Measurements from ENCODE around the gene TNRC6C.
A peak's percentile ranks its signal among the peaks of the same experiment; 100 is the strongest.

TNRC6C gene

DNA sequence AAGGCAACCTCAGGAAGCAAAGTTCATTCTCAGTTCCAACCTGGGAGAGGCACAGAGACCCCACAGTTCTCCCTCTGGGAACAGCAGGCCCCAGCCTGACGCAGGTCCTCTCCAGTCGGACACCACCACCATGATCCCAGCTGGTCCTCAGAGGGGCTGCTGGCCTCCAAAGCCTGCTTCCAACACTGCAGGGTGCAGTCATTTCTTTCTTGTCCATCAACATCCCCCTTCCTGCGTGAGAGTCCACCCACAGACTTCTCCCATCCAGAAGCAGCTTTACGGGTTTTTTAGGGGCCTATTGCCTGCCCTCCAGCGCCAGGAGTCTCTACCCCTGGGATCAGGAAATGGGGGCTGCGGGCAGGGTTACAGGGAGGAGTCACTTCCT, 29.3 kb upstream of the TNRC6C start:
- TF ChIP-seq, protein P1, sequence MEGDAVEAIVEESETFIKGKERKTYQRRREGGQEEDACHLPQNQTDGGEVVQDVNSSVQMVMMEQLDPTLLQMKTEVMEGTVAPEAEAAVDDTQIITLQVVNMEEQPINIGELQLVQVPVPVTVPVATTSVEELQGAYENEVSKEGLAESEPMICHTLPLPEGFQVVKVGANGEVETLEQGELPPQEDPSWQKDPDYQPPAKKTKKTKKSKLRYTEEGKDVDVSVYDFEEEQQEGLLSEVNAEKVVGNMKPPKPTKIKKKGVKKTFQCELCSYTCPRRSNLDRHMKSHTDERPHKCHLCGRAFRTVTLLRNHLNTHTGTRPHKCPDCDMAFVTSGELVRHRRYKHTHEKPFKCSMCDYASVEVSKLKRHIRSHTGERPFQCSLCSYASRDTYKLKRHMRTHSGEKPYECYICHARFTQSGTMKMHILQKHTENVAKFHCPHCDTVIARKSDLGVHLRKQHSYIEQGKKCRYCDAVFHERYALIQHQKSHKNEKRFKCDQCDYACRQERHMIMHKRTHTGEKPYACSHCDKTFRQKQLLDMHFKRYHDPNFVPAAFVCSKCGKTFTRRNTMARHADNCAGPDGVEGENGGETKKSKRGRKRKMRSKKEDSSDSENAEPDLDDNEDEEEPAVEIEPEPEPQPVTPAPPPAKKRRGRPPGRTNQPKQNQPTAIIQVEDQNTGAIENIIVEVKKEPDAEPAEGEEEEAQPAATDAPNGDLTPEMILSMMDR (conservative IDR thresholded peaks at IDR 0.05; ENCODE audit: low read depth, low read length), result no peak
- peak overlapping the region; percentile 28; the same call in 1 of the 2 replicates for H2AFZ ChIP-seq (ENCODE audit: low read depth)
- H3K4me2 ChIP-seq, result peak overlapping the region; percentile 55
- no peak overlapping the region; the same call in 1 of the 2 replicates for H3K9ac ChIP-seq
- no peak overlapping the region for H3K4me3 ChIP-seq (IDR thresholded peaks at IDR 0.05; ENCODE audit: insufficient read depth, low read depth, low read length)
- no peaks in the 10 kb centered on the region for H3K27me3 ChIP-seq (ENCODE audit: insufficient read depth, low read depth)
- H3K79me2 ChIP-seq (ENCODE audit: insufficient read depth, low read depth), result no peaks in the 10 kb centered on the region
- no peaks in the 10 kb centered on the region for H4K20me1 ChIP-seq (ENCODE audit: insufficient read depth)
- no peaks in the 10 kb centered on the region for H3K36me3 ChIP-seq (ENCODE audit: insufficient read depth)
- peaks cover 20% of the 10 kb centered on the region for H3K4me1 ChIP-seq (ENCODE audit: low read depth, poor library complexity, severe bottlenecking)
- H3K27ac ChIP-seq, result no peak overlapping the region

DNA sequence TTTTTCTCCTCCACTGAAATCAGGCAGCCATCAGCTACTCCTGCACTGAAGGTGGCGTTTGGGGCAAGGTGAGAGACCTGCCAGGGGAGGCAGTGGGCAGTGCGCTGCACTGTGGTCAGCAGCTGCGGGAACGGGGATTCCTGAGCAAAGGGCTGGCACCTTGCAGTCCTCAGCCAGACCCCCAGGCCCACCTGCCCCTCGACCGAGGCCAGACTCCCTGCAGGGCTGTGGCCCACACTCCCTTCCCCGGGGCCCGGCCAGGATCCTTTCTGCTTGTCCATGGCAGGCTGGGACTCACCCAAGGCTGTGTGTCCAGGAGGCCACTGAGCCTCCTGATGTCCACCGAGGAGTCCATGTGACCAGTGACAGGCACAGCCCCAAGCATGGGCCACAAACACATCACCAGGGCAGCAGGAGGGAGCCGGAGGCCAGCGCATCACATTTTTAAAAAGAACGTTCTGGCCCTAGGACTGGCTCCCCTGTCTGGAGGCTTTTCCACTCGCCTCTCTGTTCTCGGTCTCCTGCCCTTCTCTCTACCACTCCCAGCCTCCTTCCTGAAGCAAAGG, 28.5 kb upstream of the TNRC6C start:
- H3K27ac ChIP-seq, result no peak overlapping the region
- no peak overlapping the region for H3K4me2 ChIP-seq
- H3K27me3 ChIP-seq (ENCODE audit: insufficient read depth, low read depth), result no peaks in the 10 kb centered on the region
- no peaks in the 10 kb centered on the region for H3K79me2 ChIP-seq (ENCODE audit: insufficient read depth, low read depth)
- no peak overlapping the region for H3K9ac ChIP-seq
- H3K4me1 ChIP-seq (ENCODE audit: low read depth, poor library complexity, severe bottlenecking), result peaks cover 20% of the 10 kb centered on the region
- no peaks in the 10 kb centered on the region for H4K20me1 ChIP-seq (ENCODE audit: insufficient read depth)
- no peak overlapping the region for H2AFZ ChIP-seq (ENCODE audit: low read depth)
- TF ChIP-seq, protein P1 (conservative IDR thresholded peaks at IDR 0.05; ENCODE audit: low read depth, low read length), result no peak
- H3K4me3 ChIP-seq (IDR thresholded peaks at IDR 0.05; ENCODE audit: insufficient read depth, low read depth, low read length), result no peak overlapping the region
- no peaks in the 10 kb centered on the region for H3K36me3 ChIP-seq (ENCODE audit: insufficient read depth)

DNA sequence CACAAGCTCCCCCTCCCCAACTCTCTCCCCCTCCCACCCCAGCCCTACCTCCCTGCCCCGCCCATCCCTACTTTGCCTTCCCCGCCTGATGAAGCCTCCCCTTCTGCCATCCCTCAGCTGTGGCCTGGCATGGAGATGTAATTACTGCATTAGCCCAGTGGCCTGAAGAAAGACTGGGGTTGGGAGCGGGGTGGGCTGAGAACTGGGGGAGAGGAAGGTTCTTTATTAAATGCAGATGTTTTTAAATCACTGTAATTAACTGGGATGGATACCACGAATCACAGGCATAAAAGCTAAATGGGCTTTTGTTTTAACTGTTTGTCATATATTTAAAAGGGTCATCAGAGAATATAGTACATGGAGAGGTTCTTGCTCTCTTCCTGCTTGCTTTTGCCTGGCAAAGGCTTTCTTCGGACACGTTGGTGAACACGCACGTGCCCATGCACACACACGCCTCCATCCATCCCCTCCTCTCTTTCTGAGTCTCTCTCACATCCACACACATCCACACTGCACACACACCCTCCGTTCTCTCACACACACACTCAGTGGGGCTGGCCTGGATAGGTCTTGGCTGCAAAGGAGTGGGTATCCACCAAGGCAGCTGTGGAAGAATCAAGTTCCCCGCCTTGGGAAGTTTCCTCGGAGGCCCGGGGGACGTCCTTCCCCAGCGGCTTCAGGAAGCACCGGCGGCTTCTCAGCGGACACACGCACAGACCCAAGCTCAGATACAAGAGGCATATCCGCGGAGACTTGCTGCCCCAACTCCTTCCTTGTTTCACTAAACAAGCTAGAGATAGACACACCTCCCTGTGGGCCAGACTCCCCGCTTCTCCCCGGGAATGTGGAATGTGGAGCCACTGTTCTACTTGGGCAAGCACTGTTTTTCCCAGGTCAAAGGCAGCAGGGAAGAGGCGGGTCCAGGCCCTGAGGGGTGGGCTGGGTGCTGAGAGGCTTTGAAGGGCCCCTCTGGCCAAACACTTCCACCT, 27.4 kb upstream of the TNRC6C start:
- Histone ChIP-seq H3K79me2 (ENCODE audit: insufficient read depth, low read depth) (no peaks in the 10 kb centered on the region), H2AFZ (ENCODE audit: low read depth) (no peak overlapping the region), H3K36me3 (ENCODE audit: insufficient read depth) (no peaks in the 10 kb centered on the region), H3K4me1 (ENCODE audit: low read depth, poor library complexity, severe bottlenecking) (peaks cover 20% of the 10 kb centered on the region), H3K4me3 (IDR thresholded peaks at IDR 0.05; ENCODE audit: insufficient read depth, low read depth, low read length) (no peak overlapping the region), H3K27ac (no peak overlapping the region), H4K20me1 (ENCODE audit: insufficient read depth) (no peaks in the 10 kb centered on the region), H3K4me2 (no peak overlapping the region), H3K27me3 (ENCODE audit: insufficient read depth, low read depth) (no peaks in the 10 kb centered on the region), H3K9ac (no peak overlapping the region)
- TF ChIP-seq, protein P1 (conservative IDR thresholded peaks at IDR 0.05; ENCODE audit: low read depth, low read length), result no peak

DNA sequence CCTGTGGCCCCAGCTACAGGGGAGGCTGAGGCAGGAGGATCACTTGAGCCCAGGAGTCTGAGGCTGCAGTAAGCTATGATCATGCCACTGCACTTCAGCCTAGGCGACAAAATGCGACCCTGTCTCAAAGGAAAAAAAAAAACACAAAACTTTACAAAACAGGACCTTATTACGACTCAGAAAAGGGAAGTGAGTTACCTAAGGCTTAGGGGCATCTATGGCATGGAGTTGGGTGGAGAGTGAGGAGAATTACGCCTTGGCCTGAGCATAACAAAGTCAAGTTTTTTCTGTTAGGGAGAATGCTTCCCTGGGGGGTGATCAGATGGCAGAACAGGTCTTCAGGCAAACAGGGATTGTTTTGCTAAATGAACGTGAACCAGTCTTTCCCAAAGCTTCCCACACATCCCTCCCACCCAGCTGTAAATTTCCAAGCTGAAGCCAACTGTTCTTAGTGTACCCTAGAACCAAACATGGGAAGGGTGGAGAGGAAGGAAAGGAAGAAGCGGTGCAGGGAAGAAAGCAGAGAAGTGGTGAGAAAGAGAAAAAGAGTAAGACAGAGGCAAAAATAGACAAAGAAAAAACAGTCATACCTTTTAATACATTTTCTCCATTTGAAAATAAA, 24.6 kb upstream of the TNRC6C start:
- no peaks in the 10 kb centered on the region for H4K20me1 ChIP-seq (ENCODE audit: insufficient read depth)
- H3K36me3 ChIP-seq (ENCODE audit: insufficient read depth), result no peaks in the 10 kb centered on the region
- H2AFZ ChIP-seq (ENCODE audit: low read depth), result no peak overlapping the region
- no peak overlapping the region for H3K9ac ChIP-seq
- no peaks in the 10 kb centered on the region for H3K79me2 ChIP-seq (ENCODE audit: insufficient read depth, low read depth)
- H3K4me3 ChIP-seq (IDR thresholded peaks at IDR 0.05; ENCODE audit: insufficient read depth, low read depth, low read length), result no peak overlapping the region
- H3K27ac ChIP-seq, result no peak overlapping the region
- peaks cover 12% of the 10 kb centered on the region for H3K4me1 ChIP-seq (ENCODE audit: low read depth, poor library complexity, severe bottlenecking)
- TF ChIP-seq, protein P1 (conservative IDR thresholded peaks at IDR 0.05; ENCODE audit: low read depth, low read length), result no peak
- H3K4me2 ChIP-seq, result no peak overlapping the region
- no peaks in the 10 kb centered on the region for H3K27me3 ChIP-seq (ENCODE audit: insufficient read depth, low read depth)

Measured in KMS-11 (cell line).